ENCODE measurements around the gene DTNB.
A peak's percentile ranks its signal among the peaks of the same experiment; 100 is the strongest.

Gene DTNB

DNA sequence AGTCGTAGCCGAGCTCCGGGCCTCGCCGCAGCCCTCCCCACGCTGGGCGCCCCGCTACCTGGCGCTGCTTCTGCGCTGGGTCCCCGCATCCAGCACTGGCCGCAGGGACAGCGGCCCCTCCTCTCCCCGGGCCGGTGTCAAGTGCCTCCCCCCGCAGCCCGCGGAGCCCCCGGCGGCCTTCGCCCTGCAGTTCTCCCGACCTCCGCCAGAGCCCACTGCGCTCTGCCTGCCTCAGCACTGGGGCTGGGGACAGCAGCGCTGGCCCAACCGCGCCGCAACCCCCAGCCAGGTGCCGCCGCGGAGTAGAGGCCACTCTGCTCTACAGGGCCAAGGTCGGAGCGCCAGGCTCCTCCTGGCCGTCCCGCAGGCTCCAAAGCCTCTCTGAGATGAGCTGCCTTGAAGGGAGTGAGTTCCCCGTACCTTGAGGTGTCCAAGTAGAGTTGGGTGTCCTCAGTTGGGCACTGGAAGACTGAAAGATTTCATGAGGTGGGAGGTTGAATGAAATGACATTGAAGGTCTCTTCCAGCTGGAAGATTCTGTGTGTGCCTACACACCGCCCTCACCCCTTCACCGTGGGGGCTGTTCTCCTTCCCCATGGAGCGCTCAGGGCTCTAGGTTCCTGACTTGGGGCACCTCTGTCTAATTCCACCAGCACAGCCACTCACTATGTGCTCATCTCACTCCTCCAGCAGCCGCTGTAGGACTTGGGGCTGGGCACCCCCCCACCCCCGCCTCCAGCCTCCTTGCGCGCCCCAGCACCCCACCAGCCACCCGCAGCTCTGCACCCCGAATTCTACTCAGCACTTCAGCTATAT lies 330.8 kb downstream of the DTNB start:
- DNase-seq (ENCODE audit: low read depth) = peak; percentile 79

DNA sequence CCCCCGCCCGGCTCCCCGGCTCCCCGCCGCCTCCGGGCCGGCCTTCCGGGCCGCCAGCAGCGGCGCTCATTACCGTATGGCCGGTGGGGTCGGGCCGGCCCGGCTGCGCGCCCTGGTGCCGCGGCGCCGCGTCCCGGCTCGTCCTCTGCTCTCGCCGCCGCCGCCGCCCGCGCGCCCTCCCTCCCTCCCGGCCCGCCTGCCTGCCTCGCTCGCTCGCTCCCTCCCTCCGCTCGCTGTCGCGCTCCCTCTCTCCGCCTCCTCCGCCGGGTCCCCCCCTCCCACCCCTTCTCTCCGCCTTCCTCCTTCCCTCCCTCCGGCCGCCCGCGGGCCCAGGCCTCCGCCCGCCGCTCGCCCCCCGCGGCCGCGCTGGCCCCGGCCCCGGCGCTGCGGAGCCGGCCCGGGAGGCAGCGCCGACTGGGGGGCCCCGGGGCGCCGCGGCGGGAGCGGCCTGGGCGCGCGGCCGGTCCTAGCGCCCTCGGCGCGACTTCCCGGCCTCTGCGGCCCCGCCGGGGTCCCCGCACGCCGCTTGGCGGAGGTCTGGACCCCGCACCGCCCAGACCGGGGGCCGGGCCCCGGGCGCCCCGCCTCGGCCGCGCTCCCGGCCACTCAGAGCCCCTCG lies 331.5 kb downstream of the DTNB start, which contains the start of gene DNMT3A:
Gene DNMT3A, minus strand, starts transcription at position 173 of the 619 bp plus-strand sequence. CDS start 27,941 bp downstream, outside the sequence.
- peak; percentile 82 for DNase-seq (ENCODE audit: low read depth)

DNA sequence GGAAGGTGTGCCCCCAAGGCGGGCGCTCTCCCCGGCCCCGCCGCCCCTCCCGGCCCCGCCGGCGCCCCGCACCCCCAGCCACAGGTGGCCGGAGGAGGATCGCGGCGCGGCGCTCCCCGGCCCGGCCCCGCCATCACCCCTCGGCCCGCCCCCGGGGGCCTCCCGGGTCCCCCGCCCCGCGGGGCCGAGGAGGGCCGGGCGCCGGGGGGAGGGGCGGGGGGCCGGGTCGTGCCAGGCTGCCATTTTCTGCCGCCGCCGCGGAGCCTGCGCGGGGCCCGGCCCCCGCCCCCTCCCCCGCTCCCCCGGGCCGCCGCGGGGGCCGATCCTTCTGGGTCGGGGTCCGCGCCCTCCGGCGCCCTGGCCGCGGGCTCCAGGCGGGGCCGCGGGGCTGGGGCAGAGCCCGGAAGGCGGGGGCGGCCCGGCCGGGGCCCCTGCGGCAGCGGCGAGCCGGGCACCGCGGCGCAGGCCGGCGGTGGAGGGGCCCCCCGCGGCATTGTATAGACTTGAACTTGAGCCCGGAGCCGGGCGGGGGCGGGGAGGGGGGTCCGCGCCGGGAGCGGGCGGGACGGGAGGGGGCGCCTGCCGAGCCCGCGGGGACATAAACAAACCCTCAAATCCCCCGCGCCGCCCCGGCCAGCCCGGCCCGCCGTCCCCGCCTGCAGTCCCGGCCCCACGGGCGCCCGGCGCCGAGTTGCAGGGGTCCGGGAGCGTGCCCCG lies 332.2 kb downstream of the DTNB start:
- DNase-seq (ENCODE audit: low read depth) = no peak

DNA sequence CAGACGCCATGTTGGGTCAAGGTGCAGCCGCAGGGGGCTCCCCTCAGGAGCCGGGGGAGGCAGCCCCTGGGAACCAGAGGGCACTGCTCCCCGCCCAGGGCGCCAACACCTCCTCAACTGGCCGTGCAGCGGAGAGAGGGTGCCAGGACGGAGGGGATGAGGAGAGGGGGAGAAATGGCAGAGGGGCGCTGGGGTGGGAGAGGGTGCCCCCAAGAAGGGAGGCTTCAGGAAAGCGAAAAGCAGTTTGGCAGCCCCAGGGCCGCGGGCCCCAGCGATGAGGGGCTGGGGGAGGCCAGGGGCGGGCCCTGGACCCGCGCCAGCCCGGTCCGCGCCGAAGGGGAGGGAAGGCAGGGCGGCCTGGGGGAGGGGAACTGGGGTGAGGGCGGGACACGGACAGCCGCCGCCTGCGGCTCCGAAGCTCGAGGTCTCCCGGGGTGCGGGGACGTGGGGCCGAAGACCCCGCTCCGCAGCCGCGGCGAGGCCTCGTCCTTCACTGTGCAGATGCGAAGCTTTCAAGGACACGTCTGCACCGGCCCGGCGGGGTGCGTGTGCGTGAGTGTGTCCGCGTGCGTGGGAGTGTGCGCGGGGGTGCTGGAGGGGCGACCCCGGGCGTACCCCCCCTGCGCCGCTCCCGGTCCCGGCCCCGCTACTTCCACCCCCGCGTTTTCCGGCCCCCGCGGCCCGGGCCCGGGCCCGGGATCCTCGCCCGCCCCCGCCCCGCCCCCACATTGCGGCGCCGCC lies 333.0 kb downstream of the DTNB start:
- no peak for DNase-seq (ENCODE audit: low read depth)

DNA sequence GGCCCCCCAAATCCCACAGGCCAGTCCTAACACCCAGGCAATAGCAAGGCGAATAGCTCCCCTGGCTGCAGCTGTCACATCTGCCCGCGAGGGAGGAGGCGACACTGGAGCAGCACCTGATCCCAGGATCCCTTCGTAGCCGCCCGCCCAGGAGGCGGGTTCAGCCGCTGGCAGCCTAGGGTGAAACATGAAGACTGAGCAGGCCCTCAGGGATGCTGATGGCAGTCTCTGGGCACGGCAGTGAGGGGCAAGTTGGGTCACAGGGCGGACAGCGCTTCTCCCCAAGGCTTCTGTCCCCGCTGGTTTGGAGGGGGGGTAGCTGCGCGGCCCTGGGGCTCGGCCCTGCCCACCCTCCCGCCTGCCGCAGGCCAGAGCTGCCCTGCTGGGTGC lies 333.6 kb downstream of the DTNB start:
- DNase-seq (ENCODE audit: low read depth) = no peak

DNA sequence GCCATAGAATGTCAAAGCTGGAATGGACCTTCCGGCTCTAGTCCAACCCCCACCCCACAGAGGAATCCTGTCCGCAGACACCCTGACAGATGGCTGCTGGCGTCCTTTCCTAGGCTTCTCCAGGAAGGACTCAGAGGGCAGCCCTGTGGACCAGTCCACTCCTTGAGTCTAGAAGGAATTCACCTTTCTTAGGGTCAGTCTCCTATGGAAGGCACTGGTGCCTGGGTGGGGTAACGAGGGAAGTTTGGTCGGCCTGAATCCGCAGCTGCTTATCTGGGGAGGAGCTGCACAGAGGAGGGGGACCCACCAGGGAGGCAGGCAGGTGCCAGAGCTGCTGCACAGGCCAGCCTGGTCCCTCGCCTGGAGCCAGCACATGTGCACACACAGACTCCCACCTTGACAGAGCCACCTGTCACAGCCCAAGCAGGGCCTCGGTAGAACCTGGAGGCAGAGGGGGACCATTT lies 334.1 kb downstream of the DTNB start:
- no peak for DNase-seq (ENCODE audit: low read depth)

DNA sequence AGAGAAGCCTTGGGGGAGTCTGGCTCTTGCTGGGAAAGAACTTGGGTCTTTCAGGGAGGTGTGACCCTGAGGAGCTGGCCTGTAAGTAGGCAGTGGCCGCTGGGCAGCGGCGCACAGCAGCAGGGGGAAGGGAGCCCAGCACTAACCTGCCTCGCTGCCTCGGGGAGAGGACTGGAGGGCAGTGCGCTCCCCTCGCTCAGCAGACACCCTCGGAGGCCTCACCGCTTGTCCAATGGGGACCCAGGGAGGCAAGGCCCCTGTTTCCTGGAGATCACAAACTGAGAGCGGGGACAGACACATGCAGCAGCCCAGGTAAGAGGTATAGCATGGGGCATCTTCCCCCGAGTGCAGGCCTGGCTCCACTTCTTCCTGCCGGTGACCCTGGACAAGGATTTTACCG lies 335.0 kb downstream of the DTNB start:
- no peak for DNase-seq (ENCODE audit: low read depth)

DNA sequence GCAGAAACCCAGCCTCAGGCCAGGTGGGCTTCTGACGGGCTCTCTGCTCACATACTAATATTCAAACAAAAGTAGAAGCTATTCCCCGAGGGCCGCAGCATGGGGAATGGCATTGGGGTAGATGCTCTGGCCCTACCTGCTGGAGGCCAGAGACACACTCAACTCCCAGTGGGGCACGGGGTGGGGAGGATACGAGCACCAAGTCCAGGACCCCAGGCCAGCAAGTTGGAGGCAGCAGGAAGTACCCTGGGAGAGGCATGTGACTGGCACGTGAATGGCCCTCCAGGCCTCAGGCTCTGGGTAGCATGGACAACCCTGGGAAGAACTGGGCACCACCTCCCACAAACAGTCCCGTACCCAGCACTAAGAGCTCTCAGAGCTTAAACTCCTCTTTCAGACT lies 335.5 kb downstream of the DTNB start:
- no peak for DNase-seq (ENCODE audit: low read depth)

DNA sequence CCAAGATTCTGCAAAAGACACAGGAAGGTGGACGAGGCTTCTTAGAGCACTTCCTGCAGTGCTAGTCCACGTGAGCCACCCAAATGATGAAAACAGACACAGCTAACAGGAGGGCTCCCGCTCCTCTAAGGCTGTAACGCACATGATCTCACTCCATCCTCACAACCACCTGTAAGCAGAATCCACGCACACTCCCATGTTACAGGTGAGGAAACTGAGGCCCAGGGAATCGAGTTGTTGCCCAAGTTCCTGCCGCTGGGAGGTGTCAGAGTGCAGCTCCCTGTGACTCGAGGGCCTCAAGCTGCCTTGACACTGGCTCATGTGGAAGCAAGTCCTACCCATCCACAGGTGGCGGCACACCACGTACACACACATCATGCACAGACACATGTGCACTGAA lies 336.1 kb downstream of the DTNB start:
- DNase-seq (ENCODE audit: low read depth) = no peak

DNA sequence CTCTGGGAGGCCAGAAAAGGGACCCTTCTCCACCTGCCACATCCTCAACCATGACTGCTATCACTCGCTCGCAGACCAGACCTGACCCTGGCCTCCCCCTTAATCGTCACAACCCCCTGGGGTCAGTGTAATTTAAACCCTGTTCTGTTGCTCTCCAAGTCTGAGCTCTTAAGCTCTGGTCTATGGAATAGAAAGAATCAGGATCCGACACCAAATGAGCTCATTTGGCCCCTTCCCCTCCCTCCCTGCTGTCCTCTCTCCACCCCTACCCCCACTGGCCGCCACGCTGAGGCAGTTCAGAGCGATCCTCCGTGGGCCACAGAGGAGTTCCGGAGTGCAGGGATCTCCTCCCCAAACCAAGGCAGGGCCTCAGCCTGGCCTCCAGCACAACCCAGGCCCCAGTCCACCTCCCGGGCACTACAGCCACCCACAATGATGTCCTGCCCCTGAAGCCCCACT lies 337.0 kb downstream of the DTNB start:
- no peak for DNase-seq (ENCODE audit: low read depth)

DNA sequence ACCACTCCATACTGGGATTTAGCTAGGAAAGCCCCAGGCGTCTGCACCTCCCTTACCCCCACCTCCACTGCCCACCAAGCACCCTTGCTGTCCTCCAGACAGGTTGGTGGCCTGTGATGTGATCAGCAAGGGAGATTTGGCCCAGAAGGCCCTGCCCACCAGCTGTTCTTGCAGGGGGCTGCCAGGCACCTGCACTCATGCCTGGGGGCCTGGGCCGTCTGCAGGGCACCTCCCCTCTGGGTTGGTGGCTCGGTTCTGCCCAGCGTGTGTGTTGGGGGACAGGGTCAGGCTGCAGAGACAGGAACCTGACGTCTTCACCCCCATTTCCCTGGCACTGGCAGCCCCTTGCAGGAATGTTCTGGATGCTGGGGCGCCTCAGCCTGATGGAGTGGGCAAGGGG lies 337.4 kb downstream of the DTNB start:
- no peak for DNase-seq (ENCODE audit: low read depth)

DNA sequence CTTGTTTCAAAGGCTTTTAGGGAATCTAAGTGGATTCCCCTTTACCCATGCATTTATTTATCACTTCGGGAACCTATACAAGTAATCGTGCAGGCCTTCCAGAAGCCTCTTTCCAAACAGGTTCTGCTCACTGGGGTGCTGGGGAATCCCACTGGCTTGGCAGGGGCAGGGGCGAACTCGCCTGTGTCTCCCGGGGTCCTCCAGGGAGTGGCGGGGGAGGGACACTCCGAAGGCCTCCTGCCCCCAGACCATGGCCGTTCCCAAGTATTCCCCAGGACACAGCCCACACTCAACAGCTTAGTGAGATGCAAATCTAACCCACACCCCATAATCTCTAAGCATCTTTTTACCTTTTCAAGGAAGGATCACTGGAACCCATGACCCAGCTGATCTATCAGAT lies 338.2 kb downstream of the DTNB start:
- no peak for DNase-seq (ENCODE audit: low read depth)

DNA sequence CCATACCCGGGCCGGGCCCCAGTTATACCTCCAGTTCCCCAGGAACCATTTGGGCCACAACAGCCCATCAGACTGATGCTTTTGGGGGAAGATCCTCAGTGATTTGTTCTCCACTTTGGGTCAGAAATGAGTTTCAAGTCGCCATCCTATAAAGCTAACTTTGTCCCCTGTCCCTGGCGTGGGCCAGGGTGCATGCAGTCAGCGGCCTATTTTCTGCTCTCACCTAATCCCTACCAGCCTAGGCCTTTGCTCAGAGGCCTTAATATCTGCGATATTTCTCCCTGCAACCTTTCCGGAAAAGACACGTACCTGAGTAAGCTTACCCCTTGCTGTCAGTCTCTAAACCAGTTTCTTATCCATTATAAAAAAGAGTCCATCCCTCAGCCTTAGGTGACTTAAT lies 338.9 kb downstream of the DTNB start:
- DNase-seq (ENCODE audit: low read depth) = no peak

DNA sequence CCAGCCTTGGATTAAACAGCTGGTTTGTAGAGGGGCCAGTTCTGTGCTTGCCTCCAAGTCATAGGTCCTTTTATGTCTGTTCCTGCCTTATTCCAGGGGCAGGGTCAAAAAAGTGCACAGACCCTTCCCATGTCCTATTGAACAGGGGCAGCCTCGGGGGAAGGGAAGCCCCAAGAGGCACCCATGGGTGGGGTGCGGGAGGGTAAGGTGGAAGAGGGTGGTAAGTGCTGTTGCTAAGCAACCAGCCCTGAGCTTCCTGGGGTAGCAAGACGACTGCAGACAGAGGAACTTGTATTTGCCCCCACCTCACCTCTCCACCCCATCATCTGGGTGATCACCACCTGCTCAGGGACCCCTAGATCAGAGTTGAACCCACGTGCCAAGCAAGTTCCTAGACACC lies 339.4 kb downstream of the DTNB start:
- DNase-seq (ENCODE audit: low read depth) = no peak

DNA sequence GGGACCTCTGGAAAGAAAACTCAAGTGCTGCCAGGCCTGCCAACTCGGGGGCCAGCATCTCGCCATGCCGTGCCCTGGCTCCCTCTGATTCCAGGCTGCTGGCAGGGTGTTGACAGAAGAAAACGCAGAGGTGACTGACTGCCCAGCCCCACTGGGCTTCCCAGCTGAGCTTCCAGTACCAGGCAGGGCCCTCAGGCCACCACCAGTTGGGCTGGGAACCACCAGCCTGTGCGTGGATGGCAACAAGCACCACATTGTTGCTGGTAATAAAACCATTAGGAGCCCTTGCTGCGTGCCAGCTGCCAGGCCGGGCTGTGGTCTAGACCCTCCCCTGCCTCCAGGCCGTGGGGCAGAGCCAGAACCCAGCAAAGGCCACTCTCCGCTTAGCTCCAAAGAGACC lies 340.8 kb downstream of the DTNB start:
- no peak for DNase-seq (ENCODE audit: low read depth)

DNA sequence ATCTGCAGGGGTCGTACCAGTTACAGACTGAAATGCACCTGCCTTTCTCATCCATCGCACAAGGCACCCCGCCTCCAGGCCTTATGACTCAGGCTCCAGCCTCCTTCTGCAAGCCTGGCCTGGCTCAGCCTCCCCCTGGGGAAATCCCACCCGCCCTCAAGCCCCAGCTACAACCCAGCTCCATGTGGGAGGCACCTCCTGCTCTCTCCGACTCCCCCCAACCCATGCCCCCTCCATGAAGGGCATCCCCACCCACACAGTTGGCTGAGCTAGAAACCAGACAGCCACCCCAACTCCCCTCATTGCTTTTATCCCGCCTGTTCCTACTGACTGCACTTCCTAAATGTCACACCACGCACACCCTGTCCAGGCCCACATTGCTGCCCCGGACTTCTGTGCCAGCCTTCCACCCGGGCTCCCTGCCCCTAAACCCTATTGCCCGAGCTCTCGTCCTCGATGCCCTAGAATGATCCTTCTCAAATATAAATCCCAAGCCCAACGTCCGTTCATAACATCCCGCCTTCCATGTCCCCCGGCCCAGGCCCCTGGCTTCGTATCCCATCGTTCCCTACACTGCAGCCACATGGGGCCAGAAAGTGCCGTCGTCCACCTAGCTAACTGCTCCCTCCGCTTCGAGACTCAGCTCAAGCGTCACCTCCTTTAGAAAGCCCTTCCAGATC lies 341.6 kb downstream of the DTNB start:
- no peak for DNase-seq (ENCODE audit: low read depth)

DNA sequence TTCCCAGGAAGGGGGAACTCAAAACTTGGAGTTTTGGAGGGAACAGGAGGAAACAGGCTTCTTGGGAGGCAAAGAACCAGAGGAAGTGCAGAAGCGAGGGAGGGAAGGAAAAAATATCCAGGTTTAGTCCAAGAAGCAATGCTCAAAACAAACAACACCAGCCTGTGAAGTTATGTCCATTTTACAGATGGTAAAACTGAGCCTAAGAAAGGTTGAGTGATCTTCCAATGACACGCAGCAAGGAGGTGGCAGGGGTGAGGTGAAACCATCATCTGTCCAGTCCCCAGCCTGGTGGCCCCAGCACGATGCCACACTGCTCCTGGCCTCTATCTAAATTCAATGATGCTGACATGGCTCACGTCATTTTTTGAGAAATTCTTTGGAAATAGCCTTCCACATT lies 342.4 kb downstream of the DTNB start:
- no peak for DNase-seq (ENCODE audit: low read depth)

DNA sequence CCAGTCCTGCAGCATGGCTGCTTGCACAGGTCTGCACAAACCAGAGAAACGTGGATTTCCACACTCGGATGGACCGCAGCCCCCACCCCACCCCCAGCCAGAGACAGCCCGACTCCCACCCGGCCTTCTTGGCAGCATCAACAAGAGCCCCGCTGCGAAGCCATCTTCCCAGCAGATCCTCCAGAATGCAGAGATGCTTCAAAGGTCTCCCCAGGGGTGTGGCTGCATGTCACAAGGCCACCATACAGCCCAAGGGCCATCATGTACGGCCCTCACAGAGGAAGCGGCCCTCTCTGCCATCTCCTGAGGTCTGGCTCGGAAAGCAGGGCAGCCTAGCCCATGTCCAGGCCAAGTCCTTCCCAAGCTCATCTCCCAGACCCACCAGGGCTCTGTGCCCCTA lies 343.1 kb downstream of the DTNB start:
- DNase-seq (ENCODE audit: low read depth) = no peak

DNA sequence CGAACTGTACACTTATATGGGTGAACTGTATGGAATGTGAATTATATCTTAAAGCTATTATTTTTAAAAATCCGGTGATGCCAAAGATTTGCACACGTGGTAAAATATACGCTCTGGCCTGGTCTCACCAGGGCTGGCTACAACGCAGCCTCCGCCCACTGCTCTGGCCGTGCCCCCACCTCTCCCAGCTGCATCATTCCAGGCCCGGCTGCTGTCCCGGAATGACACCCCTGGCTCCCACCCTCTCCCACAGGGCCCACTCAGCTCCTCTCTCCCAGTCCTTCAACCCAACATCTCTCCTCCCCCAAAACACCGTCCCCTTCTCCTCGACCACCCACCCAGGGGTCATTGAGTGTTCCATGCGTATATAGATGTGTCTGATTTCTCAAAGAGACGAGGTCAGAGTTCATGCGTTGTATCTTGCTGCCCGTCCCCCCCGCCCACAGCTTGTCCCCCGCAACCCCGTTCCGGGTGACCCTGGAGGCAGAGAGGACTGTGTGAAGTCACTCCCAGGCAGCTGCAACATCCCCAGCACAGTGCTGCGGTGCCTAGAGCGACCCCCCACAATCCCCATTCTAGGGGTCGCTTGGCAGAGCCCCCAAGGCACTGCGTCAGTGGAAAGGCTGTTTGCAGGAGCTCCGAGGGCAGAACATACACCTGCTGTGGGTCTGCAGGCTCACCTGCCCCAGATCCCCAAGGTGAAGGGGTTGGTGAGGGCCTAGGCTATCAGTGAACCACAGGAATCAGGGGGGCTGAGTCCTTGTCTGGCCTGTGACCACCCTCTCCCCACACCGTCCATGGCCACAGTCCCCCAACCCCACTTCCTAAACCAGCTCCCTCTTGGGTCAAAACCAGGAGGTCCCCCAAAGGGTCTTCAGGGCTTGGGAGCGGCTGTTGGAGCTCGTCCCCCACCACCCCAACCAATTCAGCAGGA lies 345.0 kb downstream of the DTNB start:
- no peak for DNase-seq (ENCODE audit: low read depth)
